ENCODE measurements around the gene SH3RF1.

DNA sequence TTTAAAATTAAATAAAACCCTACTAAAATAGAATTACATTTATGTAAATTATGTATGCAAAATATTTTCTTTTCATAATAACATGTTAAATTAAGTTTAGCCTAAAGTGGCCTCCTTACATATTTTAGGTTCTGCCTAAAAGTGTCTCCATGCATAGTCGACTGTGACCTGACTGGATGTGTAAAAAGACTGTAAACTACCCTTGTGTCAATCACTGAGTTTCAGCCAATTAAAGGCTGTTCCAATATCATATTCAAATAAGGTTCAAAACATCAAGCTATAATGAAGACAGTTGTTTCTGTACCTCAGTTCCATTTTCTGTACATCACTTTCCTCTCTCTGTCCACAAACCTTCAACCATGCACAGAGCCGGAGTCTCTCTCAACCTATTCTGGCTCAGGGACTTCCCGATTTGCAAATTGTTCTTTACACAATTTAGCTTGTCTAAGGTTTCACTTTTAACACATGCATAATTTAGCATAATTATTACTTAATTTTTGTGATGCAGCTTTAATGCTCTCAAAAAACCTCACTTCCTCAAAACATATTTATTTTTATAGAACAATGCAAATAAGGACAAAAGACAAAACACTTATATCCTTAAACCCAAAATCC lies 60.1 kb downstream of the SH3RF1 start:
- TF ChIP-seq CTCF (IDR thresholded peaks at IDR 0.05) (no peak), FOXP1 (CRISPR knock-in tag; IDR thresholded peaks at IDR 0.05; ENCODE audit: borderline replicate concordance) (no peak), USF2 (CRISPR knock-in tag; IDR thresholded peaks at IDR 0.05) (no peak), JAZF1 (CRISPR knock-in tag; IDR thresholded peaks at IDR 0.05) (no peak), SMAD3 (CRISPR knock-in tag; IDR thresholded peaks at IDR 0.05; ENCODE audit: borderline replicate concordance) (no peak), E2F4 (CRISPR knock-in tag; IDR thresholded peaks at IDR 0.05; ENCODE audit: borderline replicate concordance, low read depth) (no peak), ESRRA (CRISPR knock-in tag; IDR thresholded peaks at IDR 0.05; ENCODE audit: borderline replicate concordance) (no peak), TP53 (CRISPR knock-in tag; IDR thresholded peaks at IDR 0.05) (no peak), ZNF121 (CRISPR knock-in tag; IDR thresholded peaks at IDR 0.05) (no peak)
- TF ChIP-seq, protein P1, sequence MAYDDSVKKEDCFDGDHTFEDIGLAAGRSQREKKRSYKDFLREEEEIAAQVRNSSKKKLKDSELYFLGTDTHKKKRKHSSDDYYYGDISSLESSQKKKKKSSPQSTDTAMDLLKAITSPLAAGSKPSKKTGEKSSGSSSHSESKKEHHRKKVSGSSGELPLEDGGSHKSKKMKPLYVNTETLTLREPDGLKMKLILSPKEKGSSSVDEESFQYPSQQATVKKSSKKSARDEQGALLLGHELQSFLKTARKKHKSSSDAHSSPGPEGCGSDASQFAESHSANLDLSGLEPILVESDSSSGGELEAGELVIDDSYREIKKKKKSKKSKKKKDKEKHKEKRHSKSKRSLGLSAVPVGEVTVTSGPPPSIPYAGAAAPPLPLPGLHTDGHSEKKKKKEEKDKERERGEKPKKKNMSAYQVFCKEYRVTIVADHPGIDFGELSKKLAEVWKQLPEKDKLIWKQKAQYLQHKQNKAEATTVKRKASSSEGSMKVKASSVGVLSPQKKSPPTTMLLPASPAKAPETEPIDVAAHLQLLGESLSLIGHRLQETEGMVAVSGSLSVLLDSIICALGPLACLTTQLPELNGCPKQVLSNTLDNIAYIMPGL (CRISPR knock-in tag; IDR thresholded peaks at IDR 0.05) = no peak
- TF ChIP-seq, protein P2, sequence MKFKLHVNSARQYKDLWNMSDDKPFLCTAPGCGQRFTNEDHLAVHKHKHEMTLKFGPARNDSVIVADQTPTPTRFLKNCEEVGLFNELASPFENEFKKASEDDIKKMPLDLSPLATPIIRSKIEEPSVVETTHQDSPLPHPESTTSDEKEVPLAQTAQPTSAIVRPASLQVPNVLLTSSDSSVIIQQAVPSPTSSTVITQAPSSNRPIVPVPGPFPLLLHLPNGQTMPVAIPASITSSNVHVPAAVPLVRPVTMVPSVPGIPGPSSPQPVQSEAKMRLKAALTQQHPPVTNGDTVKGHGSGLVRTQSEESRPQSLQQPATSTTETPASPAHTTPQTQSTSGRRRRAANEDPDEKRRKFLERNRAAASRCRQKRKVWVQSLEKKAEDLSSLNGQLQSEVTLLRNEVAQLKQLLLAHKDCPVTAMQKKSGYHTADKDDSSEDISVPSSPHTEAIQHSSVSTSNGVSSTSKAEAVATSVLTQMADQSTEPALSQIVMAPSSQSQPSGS (CRISPR knock-in tag; IDR thresholded peaks at IDR 0.05; ENCODE audit: borderline replicate concordance, low read depth) = no peak
- TF ChIP-seq, protein P3, sequence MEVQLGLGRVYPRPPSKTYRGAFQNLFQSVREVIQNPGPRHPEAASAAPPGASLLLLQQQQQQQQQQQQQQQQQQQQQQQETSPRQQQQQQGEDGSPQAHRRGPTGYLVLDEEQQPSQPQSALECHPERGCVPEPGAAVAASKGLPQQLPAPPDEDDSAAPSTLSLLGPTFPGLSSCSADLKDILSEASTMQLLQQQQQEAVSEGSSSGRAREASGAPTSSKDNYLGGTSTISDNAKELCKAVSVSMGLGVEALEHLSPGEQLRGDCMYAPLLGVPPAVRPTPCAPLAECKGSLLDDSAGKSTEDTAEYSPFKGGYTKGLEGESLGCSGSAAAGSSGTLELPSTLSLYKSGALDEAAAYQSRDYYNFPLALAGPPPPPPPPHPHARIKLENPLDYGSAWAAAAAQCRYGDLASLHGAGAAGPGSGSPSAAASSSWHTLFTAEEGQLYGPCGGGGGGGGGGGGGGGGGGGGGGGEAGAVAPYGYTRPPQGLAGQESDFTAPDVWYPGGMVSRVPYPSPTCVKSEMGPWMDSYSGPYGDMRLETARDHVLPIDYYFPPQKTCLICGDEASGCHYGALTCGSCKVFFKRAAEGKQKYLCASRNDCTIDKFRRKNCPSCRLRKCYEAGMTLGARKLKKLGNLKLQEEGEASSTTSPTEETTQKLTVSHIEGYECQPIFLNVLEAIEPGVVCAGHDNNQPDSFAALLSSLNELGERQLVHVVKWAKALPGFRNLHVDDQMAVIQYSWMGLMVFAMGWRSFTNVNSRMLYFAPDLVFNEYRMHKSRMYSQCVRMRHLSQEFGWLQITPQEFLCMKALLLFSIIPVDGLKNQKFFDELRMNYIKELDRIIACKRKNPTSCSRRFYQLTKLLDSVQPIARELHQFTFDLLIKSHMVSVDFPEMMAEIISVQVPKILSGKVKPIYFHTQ (CRISPR knock-in tag; IDR thresholded peaks at IDR 0.05) = no peak
